Erythroblast (primary cell): ENCODE measurements around the gene NCAPD3.

Experiments
- DNase-seq, 2 experiments: peaks; one replicate each; lab custom pipeline; 2025; lab: John Stamatoyannopoulos, UW
- GATA1 ChIP-seq: IDR thresholded peaks from 2 replicates; pipeline ENCODE4 v1.6.1; 2011; ENCODE audit warnings: low read depth, mild to moderate bottlenecking, control low read depth, low read length, moderate library complexity
- POLR2A ChIP-seq: IDR thresholded peaks from 2 replicates; pipeline ENCODE4 v1.6.1; 2011; ENCODE audit warnings: mild to moderate bottlenecking, low read length

NCAPD3 gene

GRCh38 chr11:134223836-134224709 is at the start of gene NCAPD3, which contains the start of gene VPS26B:
Gene NCAPD3 (minus strand): TSS chr11:134223967. CDS start chr11:134223926, 41 bp downstream.
Gene VPS26B (plus strand): TSS chr11:134224671. CDS start chr11:134225123, 452 bp downstream.
- TF ChIP-seq GATA1 (no peak), POLR2A (peak; percentile 99)
- peak; percentile 97 for DNase-seq

DNA sequence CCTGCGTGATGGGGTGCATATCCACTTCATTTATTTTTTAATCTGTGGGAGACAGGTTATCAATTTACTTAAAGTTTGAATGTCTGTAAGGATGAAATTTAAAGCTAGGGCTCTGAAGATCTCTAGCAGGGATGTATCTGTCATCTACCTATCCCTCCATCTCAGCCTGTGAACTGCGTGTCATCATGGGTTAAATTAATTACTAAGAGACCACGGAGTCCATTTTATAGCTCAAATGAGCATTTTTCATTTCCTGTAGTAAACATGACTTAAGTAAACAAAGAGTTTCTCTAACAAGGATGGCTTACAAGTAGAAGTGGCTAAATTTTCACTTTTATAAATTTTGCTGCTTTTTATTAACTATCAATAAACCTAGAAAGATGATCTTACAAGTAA is 49.5 kb upstream of the NCAPD3 start:
- TF ChIP-seq GATA1 (no peak), POLR2A (no peak)
- DNase-seq, result no peak

DNA sequence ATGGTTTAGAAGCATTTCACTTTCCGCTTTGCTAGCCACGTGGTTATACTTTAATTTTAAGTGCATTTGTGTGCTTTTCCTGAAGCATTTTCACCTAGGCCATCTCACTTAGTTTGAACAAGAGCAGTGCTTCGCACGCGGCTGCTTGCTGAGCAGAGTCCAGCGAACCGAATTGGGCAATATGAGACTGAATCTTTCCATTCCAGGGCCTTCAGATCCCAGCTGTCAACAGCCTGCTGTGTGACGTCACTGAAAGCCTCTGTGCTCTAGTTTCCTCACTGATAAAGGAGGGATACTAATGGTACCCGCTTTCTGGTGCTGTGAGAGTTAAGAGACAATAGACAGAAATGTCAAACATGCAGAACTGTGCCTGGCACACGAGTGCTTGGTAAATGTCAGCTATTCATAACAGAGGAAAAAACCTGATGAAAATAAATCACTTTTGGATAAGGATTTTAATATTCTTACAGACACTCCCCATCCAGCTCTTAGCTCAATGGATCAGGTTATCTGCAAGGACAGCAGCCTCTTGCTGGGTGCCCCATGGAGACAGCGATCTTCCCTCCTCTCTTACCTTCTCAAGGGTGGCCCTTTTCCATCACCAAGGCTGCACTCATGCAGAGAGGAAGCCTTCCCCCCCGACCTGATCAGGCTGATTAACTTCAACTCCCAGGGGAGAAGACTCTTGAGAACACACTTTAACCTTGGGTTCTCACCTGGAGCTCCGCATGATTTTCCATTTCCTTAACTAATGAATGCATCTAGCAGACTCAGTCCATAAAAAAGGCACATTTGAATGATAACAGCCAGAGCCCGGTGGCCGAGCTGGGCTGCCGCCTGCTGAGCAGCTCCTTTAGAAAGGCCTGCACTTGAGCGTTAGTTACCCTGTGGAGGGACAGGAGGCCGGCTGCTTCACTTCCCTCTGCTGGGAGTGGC is 48.9 kb upstream of the NCAPD3 start:
- TF ChIP-seq GATA1, result no peak
- no peak for TF ChIP-seq POLR2A

GRCh38 chr11:134271978-134272377 is 48.2 kb upstream of the NCAPD3 start:
- no peak for DNase-seq

More for the DNA sequence above, 48.9 kb upstream of the NCAPD3 start:
- DNase-seq, result no peak

GRCh38 chr11:134270250-134270714 is 46.5 kb upstream of the NCAPD3 start:
- TF ChIP-seq POLR2A (no peak), GATA1 (no peak)
- no peak for DNase-seq

More at GRCh38 chr11:134271978-134272377, 48.2 kb upstream of the NCAPD3 start:
- TF ChIP-seq GATA1, result no peak
- TF ChIP-seq POLR2A, result no peak

GRCh38 chr11:134267966-134268365 is 44.2 kb upstream of the NCAPD3 start:
- DNase-seq, result no peak
- TF ChIP-seq POLR2A (no peak), GATA1 (no peak)

DNA sequence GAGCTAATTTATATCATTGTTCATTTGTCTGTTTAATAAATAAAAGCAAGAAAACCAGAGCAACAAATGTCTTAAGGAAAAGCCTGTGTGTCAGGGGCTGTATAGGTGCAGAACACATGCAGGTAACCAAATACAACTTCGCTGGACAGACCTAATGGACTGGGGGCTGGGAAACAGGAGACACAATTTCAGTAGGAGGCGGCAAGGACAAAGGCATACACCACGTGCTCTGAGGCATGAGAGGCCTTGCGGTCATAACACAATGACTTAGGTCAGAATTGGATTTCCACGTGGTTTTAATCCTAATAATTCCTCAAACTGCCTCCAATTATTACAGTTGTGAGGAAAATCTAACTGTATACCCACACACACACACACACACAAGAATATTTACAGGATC is 43.7 kb upstream of the NCAPD3 start:
- TF ChIP-seq POLR2A (no peak), GATA1 (no peak)

DNA sequence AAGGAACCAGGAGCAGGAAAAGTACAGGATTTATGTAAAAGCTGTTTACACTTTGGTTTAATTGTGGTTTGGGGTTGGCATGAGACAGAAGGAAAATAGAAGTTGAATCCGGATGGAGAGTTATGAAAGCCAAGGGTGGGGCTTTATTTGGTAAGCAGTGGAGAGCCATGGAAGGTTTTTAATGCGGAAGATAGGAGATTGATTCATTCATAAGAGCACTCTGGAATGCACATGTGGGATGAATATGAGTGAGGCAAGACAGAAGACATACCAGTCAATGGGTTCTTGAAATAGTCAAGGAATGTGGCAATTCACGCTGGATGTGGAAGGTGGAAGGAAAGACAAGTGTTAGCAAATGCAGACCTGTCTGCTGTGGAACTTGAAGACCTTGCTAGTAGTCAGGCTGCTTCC is 43.1 kb upstream of the NCAPD3 start:
- no peak for TF ChIP-seq GATA1
- no peak for DNase-seq

More for the DNA sequence above, 43.7 kb upstream of the NCAPD3 start:
- DNase-seq, result no peak

- no peak for TF ChIP-seq POLR2A
- TF ChIP-seq GATA1, result no peak
- DNase-seq, result no peak
Measured at GRCh38 chr11:134266440-134266839, 42.7 kb upstream of the NCAPD3 start.

DNA sequence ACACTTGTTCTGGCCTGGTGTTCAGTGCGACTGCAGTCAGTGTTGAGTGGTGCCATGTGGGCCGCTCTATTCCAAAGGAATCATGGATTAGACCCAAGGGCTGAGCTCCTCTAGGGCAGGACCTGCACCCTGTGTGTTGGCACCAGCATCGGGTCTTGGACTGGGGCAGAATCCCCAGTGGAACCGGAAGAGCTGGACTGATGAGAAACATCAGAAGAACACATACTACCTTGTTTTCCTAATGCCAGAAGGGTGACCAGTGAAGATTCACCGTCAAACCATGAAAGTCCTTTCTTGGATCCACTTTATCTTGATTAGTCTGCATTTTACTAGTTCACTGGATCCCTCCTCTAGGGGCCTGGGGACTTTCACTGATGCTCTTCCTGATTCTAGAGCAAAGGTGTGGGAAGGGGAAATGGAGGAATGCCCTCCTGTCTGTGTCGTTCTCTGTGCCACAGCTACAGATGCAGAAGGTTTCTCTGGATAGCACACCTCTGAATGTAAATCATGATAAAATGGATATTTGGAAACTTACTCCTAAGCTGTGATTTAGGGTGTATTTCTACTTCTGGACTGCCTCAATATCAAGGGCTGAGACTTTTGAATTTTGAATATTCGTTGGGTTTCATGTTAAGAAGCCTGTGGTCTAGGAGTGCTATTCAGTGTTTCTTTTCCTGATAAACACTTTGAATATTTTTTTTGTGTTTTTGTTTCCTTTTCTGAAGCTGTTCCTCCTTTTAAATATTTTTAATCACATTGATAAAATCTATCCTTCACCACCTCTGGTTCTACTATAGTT is 41.4 kb upstream of the NCAPD3 start:
- no peak for DNase-seq
- TF ChIP-seq POLR2A (no peak), GATA1 (no peak)

- TF ChIP-seq GATA1, result no peak
- no peak for TF ChIP-seq POLR2A
- DNase-seq, result peak; percentile 11 to 37
Measured at GRCh38 chr11:134261626-134262488, 38.1 kb upstream of the NCAPD3 start.

DNA sequence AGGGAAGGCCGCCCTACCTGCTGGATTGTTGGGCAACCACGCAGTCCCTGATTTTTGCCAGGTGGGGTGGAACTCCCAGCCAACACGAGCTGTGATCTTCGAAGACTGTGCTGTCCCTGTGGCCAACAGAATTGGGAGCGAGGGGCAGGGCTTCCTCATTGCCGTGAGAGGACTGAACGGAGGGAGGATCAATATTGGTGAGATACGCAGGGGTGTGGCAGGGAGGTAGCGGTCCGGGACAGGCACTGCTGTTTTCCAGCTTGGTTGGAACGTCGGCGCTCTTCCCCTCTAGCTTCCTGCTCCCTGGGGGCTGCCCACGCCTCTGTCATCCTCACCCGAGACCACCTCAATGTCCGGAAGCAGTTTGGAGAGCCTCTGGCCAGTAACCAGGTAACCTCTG is 37.2 kb upstream of the NCAPD3 start:
- no peak for TF ChIP-seq GATA1
- TF ChIP-seq POLR2A, result no peak
- no peak for DNase-seq

DNA sequence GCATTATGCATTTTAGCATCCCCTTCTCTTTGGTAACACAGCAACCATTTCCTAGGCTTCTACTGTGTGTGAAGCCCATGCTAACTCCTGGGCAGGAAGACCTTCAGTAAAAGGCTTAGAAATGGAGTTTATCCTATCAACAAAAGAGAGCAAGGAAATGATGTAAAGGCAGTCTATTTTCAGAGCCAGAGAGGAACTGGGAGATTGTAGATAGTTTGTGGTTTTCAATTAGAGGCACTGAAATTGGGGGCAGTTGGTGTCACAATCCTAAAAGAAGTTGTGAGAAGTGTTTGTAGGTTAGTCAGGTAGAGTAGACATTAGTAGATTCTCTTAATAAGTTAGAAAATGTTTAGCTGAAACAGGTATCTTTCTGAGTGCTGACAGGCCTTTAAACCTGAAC is 36.7 kb upstream of the NCAPD3 start:
- TF ChIP-seq POLR2A (no peak), GATA1 (no peak)

More for the DNA sequence above, 36.7 kb upstream of the NCAPD3 start:
- DNase-seq, result no peak
